Panc1 (cell line): ENCODE measurements around the gene FH. TPM values are rescaled to one million over a fixed set of nuclear protein-coding genes. Genes with fewer than 3 reads are reported as not detected.

ENCODE experiments used
- ATAC-seq: fragments of 200-7000 bp; cut with Tn5 transposase; 2 replicates; pipeline ENCODE4 v1.9.1; 2020; ENCODE audit warnings: mild to moderate bottlenecking, moderate library complexity
- BruUV-seq: library from RNA; stranded (reverse); fragments of 400-500 nt; replicated peaks from 2 replicates; lab custom pipeline; 2021; lab: Mats Ljungman, UMichigan
- CTCF ChIA-PET: fragments of 300-600 bp; sonication (Branson Sonifier 250); formaldehyde crosslinking; loops from one replicate; lab custom pipeline; 2022; ENCODE audit warnings: antibody characterized with exemption; lab: Charles Lee
- POLR2A ChIA-PET: fragments of 300-600 bp; sonication (Branson Sonifier 250); formaldehyde crosslinking; loops from one replicate; lab custom pipeline; 2022; ENCODE audit warnings: antibody characterized with exemption; lab: Charles Lee
- DNase-seq: peaks from one replicate; pipeline ENCODE4 v3.0.0-alpha.2; 2010; ENCODE audit warnings: low read depth, low spot score
- H3K27ac ChIP-seq: 2 replicates; pipeline ENCODE4 v1.5.1; 2011; ENCODE audit warnings: mild to moderate bottlenecking, low read length, inconsistent platforms
- H3K27me3 ChIP-seq: fragments of 200-500 bp; sonication (Bioruptor generic); 2 replicates; pipeline ENCODE4 v1.6.0; 2014; ENCODE audit warnings: low read length, inconsistent platforms; ENCODE audit not compliant: control insufficient read depth, insufficient read depth
- H3K36me3 ChIP-seq: fragments of 200-500 bp; sonication (Bioruptor generic); 2 replicates; pipeline ENCODE4 v1.5.1; 2014; ENCODE audit warnings: inconsistent platforms, mild to moderate bottlenecking, low read length, moderate library complexity; ENCODE audit not compliant: control insufficient read depth, insufficient read depth
- H3K4me1 ChIP-seq: 2 replicates; pipeline ENCODE4 v1.5.1; 2011; ENCODE audit warnings: inconsistent platforms, mild to moderate bottlenecking, low read length, moderate library complexity; ENCODE audit not compliant: control insufficient read depth, insufficient read depth
- H3K4me3 ChIP-seq, 2 experiments: 2 replicates each; pipeline ENCODE4 v1.5.1; 2011 to 2012; ENCODE audit warnings: low read depth in 2 of 2, low read length in 2 of 2, mild to moderate bottlenecking in 2 of 2, inconsistent platforms in 1 of 2, moderate library complexity in 1 of 2
- H3K9me3 ChIP-seq: fragments of 200-500 bp; sonication (Bioruptor generic); 2 replicates; pipeline ENCODE4 v1.5.1; 2014; ENCODE audit warnings: low read depth, mild to moderate bottlenecking, inconsistent platforms, low read length, moderate library complexity; ENCODE audit not compliant: control insufficient read depth, insufficient read depth
- CTCF ChIP-seq: fragments of 450-650 bp; IDR thresholded peaks from 2 replicates; pipeline ENCODE4 v1.5.1; 2017; ENCODE audit warnings: mild to moderate bottlenecking
- POLR2AphosphoS5 ChIP-seq: IDR thresholded peaks from 2 replicates; pipeline ENCODE4 v1.6.1; 2012; ENCODE audit warnings: mild to moderate bottlenecking, low read depth, low read length, moderate library complexity
- REST ChIP-seq, 2 experiments: IDR thresholded peaks; 2 replicates each; pipeline ENCODE4 v1.6.1; 2011 to 2012; ENCODE audit warnings: low read depth in 2 of 2, control low read depth in 1 of 2, low read length in 1 of 2, mild to moderate bottlenecking in 1 of 2, moderate library complexity in 1 of 2; ENCODE audit not compliant: insufficient read depth in 1 of 2
- SIN3A ChIP-seq: IDR thresholded peaks from 2 replicates; pipeline ENCODE4 v1.6.1; 2012; ENCODE audit warnings: low read depth, mild to moderate bottlenecking, low read length, moderate library complexity, borderline replicate concordance; ENCODE audit not compliant: insufficient read depth
- TCF7L2 ChIP-seq: IDR thresholded peaks from 2 replicates; pipeline ENCODE4 v1.6.1; 2011; ENCODE audit warnings: mild to moderate bottlenecking, low read depth, low read length, inconsistent platforms
- in situ Hi-C: cut with HindIII; loops from 2 replicates; pipeline ENCODE4 v1.10.0; 2016; ENCODE audit warnings: low sequenced_read_pairs, low pct_unique_long_range_greater_than_20kb
- intact Hi-C: fragments of 100-400 bp; cut with micrococcal nuclease; formaldehyde crosslinking; loops from one replicate; pipeline ENCODE4 v1.10.0; 2022; ENCODE audit not compliant: unreplicated experiment
- total RNA-seq: library from RNA; stranded (reverse); gene quantifications from one replicate; pipeline ENCODE4 v1.2.1, GENCODE V29; 2021; ENCODE audit not compliant: unreplicated experiment

FH gene
- total RNA-seq, 1 experiment from 2014 or later: 87.1 TPM

- TF ChIP-seq SIN3A (no peak), POLR2AphosphoS5 (no peak), REST (IDR thresholded peaks at IDR 0.05; ENCODE audit: insufficient read depth in 1 of 2, low read depth in 2 of 2, low read length in 1 of 2) (no peak), CTCF (no peak), TCF7L2 (no peak)
- intact Hi-C loops (no loop called here), in situ Hi-C loops (no loop called here)
- H3K4me3 ChIP-seq: no peak overlapping the region
- DNase-seq: no peak
- H3K9me3 ChIP-seq: no peaks in the 10 kb centered on the region
- H3K27ac ChIP-seq: no peak overlapping the region; the same call in 1 of the 2 replicates
- BruUV-seq: no TSS peak
- H3K27me3 ChIP-seq: no peaks in the 10 kb centered on the region
- H3K36me3 ChIP-seq: no peaks in the 10 kb centered on the region
- POLR2A ChIA-PET: no interaction called here
- H3K4me1 ChIP-seq: peaks cover 2% of the 10 kb centered on the region; the same call in 1 of the 2 replicates
- CTCF ChIA-PET: no interaction called here
- no peak for ATAC-seq
Measured at GRCh38 chr1:241557031-241557430, 37.5 kb upstream of the FH start.

- no peak overlapping the region for H3K4me3 ChIP-seq
- H3K9me3 ChIP-seq: no peaks in the 10 kb centered on the region
- POLR2A ChIA-PET: interaction anchor here (0.6 kb wide), 1 partner anchor 25 kb away, joined by 3 read pairs; no protein-coding TSS in a partner anchor
- no TSS peak for BruUV-seq
- H3K27me3 ChIP-seq: no peaks in the 10 kb centered on the region
- ATAC-seq (no peak), DNase-seq (no peak)
- intact Hi-C loops: no loop called here
- peaks cover 2% of the 10 kb centered on the region; the same call in 1 of the 2 replicates for H3K4me1 ChIP-seq
- no peaks in the 10 kb centered on the region for H3K36me3 ChIP-seq
- H3K27ac ChIP-seq: no peak overlapping the region
- CTCF ChIA-PET: no interaction called here
- in situ Hi-C loops: no loop called here
- TF ChIP-seq REST (IDR thresholded peaks at IDR 0.05; ENCODE audit: insufficient read depth in 1 of 2, low read depth in 2 of 2, low read length in 1 of 2) (no peak), CTCF (no peak), POLR2AphosphoS5 (no peak), SIN3A (no peak), TCF7L2 (no peak)
Measured at GRCh38 chr1:241555526-241555925, 36.0 kb upstream of the FH start.
